ENCODE measurements around the gene GANC.

GANC gene

DNA sequence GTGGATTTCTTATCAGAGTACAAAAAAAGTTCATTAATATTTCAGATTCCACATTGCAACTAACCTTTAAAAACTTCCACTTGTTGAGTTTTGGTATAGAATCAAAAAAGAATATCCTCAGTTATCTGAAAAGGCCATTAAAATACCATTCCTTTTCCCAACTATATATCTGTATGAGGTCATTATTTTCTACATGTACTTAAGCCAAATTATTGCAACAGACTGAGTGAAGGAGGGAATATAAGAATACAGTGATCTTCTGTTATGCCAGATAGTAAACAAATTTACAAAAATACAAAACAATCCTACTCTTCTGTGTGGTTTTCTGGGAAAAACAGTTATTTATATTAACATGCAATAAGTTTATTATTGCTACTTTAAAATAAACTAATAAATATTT is 5.7 kb upstream of the GANC start:
- DNase-seq (ENCODE audit: low spot score in 2 of 2) (no peak), ATAC-seq (replicated peaks; ENCODE audit: extremely low read depth, poor library complexity, severe bottlenecking) (no peak)
- Mint-ChIP-seq H3K4me1 (peaks cover 35% of the 10 kb centered on the region), H3K27me3 (no peaks in the 10 kb centered on the region), H3K36me3 (ENCODE audit: insufficient read depth) (peaks cover 52% of the 10 kb centered on the region), H3K27ac (ENCODE audit: low read depth) (no peak overlapping the region), H3K9me3 (no peaks in the 10 kb centered on the region), H3K4me3 (no peak overlapping the region)

DNA sequence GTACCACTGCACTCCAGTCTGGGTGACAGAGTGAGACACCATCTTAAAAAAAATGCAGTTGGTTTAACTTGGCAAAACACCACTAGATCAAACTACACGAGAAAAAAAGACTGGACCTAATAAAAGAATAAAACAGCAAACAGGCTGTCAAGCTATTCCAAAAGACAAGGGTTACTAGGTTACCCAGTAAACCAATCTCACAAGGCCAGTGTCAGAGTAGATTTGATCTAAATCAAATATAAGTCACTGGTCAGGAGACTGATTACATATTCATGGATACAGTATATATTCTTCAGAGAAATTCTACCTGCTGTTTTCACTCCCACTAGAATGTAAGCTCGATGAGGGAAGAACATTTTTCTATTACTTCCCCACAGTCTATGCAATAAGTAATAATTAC is 2.5 kb upstream of the GANC start:
- no peak overlapping the region for H3K27ac Mint-ChIP-seq (ENCODE audit: low read depth)
- ATAC-seq (replicated peaks; ENCODE audit: extremely low read depth, poor library complexity, severe bottlenecking) (no peak), DNase-seq (ENCODE audit: low spot score in 2 of 2) (no peak)
- no peaks in the 10 kb centered on the region for H3K27me3 Mint-ChIP-seq
- peaks cover 57% of the 10 kb centered on the region for H3K4me1 Mint-ChIP-seq
- no peak overlapping the region for H3K4me3 Mint-ChIP-seq
- peaks cover 44% of the 10 kb centered on the region for H3K36me3 Mint-ChIP-seq (ENCODE audit: insufficient read depth)
- H3K9me3 Mint-ChIP-seq, result no peaks in the 10 kb centered on the region

DNA sequence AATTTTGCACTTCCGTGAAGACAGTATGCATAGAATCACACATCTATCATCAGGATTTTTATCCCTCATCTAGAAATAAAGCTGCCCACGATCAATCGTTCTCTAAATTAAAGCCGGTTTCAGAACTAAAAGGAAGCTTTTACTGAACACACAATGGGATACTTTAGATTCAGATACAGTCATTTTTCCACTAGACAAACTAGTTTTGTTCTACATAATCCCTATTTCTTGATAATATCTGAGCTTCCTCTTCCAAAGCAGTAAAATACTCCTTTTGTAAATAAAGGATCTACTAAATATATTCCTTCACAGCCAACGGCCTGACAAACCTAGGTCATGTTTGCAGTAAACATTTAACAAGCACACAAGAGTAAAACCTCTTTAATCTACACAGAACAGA is 2.0 kb upstream of the GANC start:
- ATAC-seq (replicated peaks; ENCODE audit: extremely low read depth, poor library complexity, severe bottlenecking) (no peak), DNase-seq (ENCODE audit: low spot score in 2 of 2) (no peak)
- H3K27me3 Mint-ChIP-seq, result no peaks in the 10 kb centered on the region
- peaks cover 40% of the 10 kb centered on the region for H3K36me3 Mint-ChIP-seq (ENCODE audit: insufficient read depth)
- H3K4me1 Mint-ChIP-seq, result peaks cover 62% of the 10 kb centered on the region
- peak overlapping the region; percentile 32 for H3K4me3 Mint-ChIP-seq
- no peak overlapping the region for H3K27ac Mint-ChIP-seq (ENCODE audit: low read depth)
- H3K9me3 Mint-ChIP-seq, result no peaks in the 10 kb centered on the region

DNA sequence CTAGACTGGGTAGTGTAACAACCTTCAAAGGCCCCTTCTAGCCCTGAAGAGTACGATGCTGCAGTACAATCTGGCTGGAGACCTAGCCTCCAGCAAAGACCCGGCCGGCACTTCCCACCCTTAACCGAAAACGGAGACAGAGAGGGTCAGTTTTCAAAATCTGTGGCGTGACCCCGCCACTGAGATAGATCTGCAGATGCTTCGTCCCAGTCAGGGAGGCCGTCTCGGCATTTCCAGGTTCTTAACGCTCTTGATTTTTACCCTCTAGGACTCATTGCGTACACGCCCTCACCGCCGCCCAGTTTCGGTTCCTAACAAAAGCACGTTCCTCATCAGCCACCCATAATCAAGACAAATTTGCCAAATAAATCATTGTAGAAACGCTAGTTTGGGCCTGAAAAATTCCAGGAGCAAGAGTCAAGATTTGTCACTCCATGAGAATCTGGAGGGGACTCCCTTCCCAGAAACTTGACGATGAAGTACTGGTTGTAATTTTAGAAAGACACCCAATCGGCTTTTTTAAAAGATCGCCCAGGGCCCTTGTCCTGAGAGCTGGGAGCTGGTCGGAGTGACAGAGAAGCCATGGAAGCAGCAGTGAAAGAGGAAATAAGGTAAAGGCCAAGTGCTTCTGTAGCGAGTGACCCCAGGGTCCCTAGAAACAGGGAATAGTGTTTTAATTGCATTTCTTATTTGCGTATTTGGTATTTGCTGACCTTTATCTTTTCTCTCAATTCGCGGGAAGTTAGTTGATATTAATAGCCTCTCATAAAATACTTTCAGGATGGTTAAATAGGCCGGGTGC is 1.1 kb downstream of the GANC start:
- H3K4me1 Mint-ChIP-seq, result peaks cover 57% of the 10 kb centered on the region
- peak overlapping the region; percentile 99 for H3K27ac Mint-ChIP-seq (ENCODE audit: low read depth)
- no peaks in the 10 kb centered on the region for H3K27me3 Mint-ChIP-seq

DNA sequence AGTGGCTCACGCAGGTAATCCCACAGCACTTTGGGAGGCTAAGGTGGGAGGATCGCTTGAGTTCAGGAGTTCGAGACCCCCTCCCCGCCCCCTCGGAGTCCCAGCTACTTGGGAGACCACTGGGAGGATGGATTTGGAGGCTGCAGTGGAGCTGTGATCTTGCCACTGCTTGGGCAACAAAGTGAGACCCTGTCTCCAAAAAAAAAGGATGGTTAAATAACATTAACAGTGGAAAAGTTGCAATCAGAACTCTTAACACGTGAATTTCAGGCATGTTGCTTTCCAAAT is 1.6 kb downstream of the GANC start:
- Mint-ChIP-seq H3K27me3 (no peaks in the 10 kb centered on the region), H3K9me3 (no peaks in the 10 kb centered on the region), H3K27ac (ENCODE audit: low read depth) (peak overlapping the region; percentile 99), H3K4me1 (peaks cover 52% of the 10 kb centered on the region), H3K4me3 (peak overlapping the region; percentile 100), H3K36me3 (ENCODE audit: insufficient read depth) (peaks cover 24% of the 10 kb centered on the region)
- no peak for DNase-seq (ENCODE audit: low spot score in 2 of 2)
- ATAC-seq (replicated peaks; ENCODE audit: extremely low read depth, poor library complexity, severe bottlenecking), result no peak

More for the DNA sequence above, 1.1 kb downstream of the GANC start:
- ATAC-seq (replicated peaks; ENCODE audit: extremely low read depth, poor library complexity, severe bottlenecking), result peak; percentile 56
- Mint-ChIP-seq H3K9me3 (no peaks in the 10 kb centered on the region), H3K4me3 (peak overlapping the region; percentile 100), H3K36me3 (ENCODE audit: insufficient read depth) (peaks cover 24% of the 10 kb centered on the region)
- peak; percentile 31 to 42 for DNase-seq (ENCODE audit: low spot score in 2 of 2)

DNA sequence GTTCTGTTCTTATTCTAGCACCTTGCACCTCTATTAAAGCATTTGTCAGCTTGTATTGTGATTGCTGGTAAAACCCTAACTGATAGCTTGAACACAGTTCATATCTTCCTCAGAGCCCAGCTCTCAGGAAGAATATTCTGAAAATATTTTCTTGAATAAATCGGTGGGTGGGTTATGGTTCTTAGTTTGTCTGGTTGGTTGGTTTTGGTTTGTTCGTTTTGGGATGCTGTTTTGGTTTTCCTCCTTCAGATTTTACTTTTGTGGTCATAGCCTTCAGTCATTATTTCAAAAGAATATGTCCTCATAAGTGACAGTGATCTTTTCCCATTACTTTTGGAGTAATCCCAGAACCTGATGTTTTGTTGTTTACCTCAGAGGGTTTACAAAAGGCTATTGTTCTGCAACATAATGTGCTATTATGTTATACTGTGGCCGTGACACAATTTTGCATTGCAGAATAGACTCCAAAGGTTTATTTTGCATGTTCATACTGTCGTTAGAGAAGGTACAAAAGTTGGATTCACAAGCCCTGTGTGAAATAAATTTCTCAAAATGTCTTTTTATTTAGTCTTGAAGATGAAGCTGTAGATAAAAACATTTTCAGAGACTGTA is 2.9 kb downstream of the GANC start:
- no peaks in the 10 kb centered on the region for H3K9me3 Mint-ChIP-seq
- H3K36me3 Mint-ChIP-seq (ENCODE audit: insufficient read depth), result peaks cover 23% of the 10 kb centered on the region
- peak overlapping the region; percentile 99 for H3K27ac Mint-ChIP-seq (ENCODE audit: low read depth)
- H3K27me3 Mint-ChIP-seq, result no peaks in the 10 kb centered on the region
- DNase-seq (ENCODE audit: low spot score in 2 of 2) (no peak), ATAC-seq (replicated peaks; ENCODE audit: extremely low read depth, poor library complexity, severe bottlenecking) (no peak)
- peak overlapping the region; percentile 100 for H3K4me3 Mint-ChIP-seq
- H3K4me1 Mint-ChIP-seq, result peaks cover 44% of the 10 kb centered on the region

DNA sequence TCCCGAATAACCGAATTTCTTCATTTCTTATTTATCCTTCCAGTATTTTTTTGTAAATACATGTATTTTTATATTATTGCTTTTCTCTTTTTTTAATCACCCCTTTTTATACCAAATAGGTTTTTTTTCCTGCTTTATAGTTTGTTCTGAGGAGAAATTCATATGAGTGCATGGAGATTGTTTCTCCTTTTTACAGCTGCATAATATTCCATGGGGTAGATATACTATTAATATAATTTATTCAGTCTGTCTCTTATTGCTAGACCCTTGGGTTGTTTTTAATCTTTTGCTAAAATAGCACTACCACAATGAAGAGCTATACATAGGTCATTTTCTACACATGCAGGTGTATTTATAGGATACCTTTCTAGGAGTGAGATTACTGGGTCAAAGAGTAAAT is 3.8 kb downstream of the GANC start:
- ATAC-seq (replicated peaks; ENCODE audit: extremely low read depth, poor library complexity, severe bottlenecking) (no peak), DNase-seq (ENCODE audit: low spot score in 2 of 2) (no peak)
- H3K9me3 Mint-ChIP-seq, result no peaks in the 10 kb centered on the region
- peaks cover 24% of the 10 kb centered on the region for H3K36me3 Mint-ChIP-seq (ENCODE audit: insufficient read depth)
- peaks cover 38% of the 10 kb centered on the region for H3K4me1 Mint-ChIP-seq
- no peaks in the 10 kb centered on the region for H3K27me3 Mint-ChIP-seq
- H3K4me3 Mint-ChIP-seq, result no peak overlapping the region
- H3K27ac Mint-ChIP-seq (ENCODE audit: low read depth), result peak overlapping the region; percentile 99

DNA sequence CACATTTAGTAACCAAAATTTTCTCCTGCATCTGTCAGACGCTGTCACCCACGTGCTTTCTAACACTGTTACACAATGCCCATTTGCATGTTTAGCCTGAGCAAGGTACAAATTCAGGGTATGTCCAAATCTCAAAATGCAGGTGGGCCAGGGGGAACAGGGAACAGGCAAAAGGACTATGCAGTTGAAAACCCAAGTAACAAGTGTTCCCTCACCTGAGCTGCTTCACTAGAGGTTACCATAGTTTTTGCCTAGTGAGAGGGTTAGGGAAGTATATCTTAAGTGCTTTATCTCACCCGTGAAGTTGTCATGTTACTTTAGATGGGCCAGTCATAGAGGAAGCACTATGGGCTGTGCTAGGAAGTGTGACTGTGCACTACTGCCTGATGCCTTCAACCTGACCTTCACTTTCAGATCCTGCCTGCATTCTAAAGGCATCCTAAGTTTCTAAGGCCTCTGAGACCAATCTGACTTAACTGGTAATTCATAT is 6.3 kb downstream of the GANC start:
- Mint-ChIP-seq H3K27me3 (no peaks in the 10 kb centered on the region), H3K4me1 (peaks cover 17% of the 10 kb centered on the region), H3K9me3 (no peaks in the 10 kb centered on the region), H3K27ac (ENCODE audit: low read depth) (no peak overlapping the region), H3K4me3 (no peak overlapping the region), H3K36me3 (ENCODE audit: insufficient read depth) (peaks cover 12% of the 10 kb centered on the region)
- no peak for ATAC-seq (replicated peaks; ENCODE audit: extremely low read depth, poor library complexity, severe bottlenecking)
- DNase-seq (ENCODE audit: low spot score in 2 of 2), result no peak

DNA sequence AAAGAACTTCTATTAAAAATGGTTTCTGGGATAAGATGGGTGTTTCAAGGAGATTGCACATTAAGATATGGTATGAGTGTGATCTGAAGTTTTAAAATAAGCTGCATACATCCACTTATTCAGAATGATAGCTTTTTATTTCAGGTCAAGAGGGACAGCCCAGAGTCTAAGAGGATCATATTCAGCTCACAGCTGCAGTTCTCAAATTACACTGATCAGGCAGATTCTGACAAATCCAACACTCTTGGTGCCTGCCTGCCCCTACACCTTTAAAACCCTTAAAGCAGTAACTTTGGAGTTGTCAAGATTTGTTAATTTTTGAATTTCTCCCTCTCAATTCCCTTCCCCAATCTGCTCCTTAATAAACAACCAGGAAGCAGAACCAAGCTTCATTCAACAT is 9.3 kb downstream of the GANC start:
- H3K4me3 Mint-ChIP-seq, result no peak overlapping the region
- H3K27me3 Mint-ChIP-seq, result no peaks in the 10 kb centered on the region
- DNase-seq (ENCODE audit: low spot score in 2 of 2) (no peak), ATAC-seq (replicated peaks; ENCODE audit: extremely low read depth, poor library complexity, severe bottlenecking) (no peak)
- H3K36me3 Mint-ChIP-seq (ENCODE audit: insufficient read depth), result peaks cover 12% of the 10 kb centered on the region
- H3K4me1 Mint-ChIP-seq, result no peaks in the 10 kb centered on the region
- H3K9me3 Mint-ChIP-seq, result no peaks in the 10 kb centered on the region
- no peak overlapping the region for H3K27ac Mint-ChIP-seq (ENCODE audit: low read depth)

DNA sequence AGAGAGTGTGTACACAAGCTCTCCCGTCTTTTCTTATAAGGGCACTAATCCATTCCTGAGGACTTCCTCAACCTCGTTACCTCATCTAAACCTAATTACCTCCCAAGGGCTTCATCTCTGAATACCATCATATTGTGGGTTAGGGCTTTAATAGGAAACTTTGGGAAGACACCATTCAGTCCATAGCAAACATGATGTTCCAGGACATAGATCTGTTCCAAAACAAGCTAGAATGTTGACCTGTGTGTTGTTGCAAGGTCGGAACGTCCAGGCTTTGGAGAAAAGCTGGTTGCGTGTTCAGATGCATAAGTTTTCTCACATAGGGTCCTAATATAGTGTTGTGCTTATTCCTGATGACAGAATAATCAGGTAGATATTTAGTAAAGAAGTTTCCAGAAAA is 9.9 kb downstream of the GANC start:
- Mint-ChIP-seq H3K4me3 (no peak overlapping the region), H3K27me3 (no peaks in the 10 kb centered on the region), H3K36me3 (ENCODE audit: insufficient read depth) (peaks cover 13% of the 10 kb centered on the region), H3K27ac (ENCODE audit: low read depth) (no peak overlapping the region), H3K4me1 (no peaks in the 10 kb centered on the region), H3K9me3 (no peaks in the 10 kb centered on the region)
- DNase-seq (ENCODE audit: low spot score in 2 of 2) (no peak), ATAC-seq (replicated peaks; ENCODE audit: extremely low read depth, poor library complexity, severe bottlenecking) (no peak)

DNA sequence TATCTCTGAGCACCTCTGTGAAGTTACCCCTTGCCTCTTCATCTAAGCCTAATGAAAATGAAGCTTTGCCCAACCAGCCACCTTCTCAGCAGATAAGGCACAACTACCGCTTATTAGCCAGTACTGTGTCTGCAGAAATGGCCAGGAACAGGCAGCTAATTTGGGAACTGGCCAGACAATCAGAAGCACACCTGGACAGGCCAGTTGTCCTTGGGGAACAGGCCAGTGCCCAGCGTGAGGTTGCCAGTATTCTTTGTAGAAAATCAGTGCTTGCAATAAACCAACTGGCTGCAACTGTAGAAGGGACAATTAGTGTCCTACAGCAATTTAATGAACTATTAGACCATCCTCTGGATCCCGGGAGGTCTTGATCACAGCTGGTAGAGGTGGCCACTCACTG is 10.7 kb downstream of the GANC start:
- Mint-ChIP-seq H3K4me3 (no peak overlapping the region), H3K27ac (ENCODE audit: low read depth) (no peak overlapping the region), H3K4me1 (no peaks in the 10 kb centered on the region), H3K9me3 (no peaks in the 10 kb centered on the region), H3K27me3 (no peaks in the 10 kb centered on the region), H3K36me3 (ENCODE audit: insufficient read depth) (peaks cover 14% of the 10 kb centered on the region)
- DNase-seq (ENCODE audit: low spot score in 2 of 2) (no peak), ATAC-seq (replicated peaks; ENCODE audit: extremely low read depth, poor library complexity, severe bottlenecking) (no peak)

DNA sequence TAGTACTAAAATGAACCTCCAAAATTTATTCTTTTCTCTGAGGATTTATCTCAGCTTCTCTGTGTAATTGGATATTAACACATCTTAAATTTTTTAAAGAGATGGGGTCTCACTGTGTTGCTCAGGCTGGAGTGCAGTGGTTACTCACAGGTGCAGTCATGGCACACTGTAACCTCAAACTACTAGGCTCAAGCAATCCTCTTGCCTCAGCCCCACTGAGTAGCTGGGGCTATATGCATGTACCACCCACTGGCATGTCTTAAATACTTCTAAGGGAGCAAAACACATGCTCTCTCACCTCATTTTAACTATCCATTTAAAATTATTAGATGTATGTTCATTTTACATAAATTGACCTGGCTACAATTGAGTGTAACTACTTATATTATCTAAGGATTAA is 11.6 kb downstream of the GANC start:
- Mint-ChIP-seq H3K27me3 (no peaks in the 10 kb centered on the region), H3K9me3 (no peaks in the 10 kb centered on the region), H3K4me3 (no peak overlapping the region), H3K36me3 (ENCODE audit: insufficient read depth) (peaks cover 17% of the 10 kb centered on the region), H3K4me1 (no peaks in the 10 kb centered on the region), H3K27ac (ENCODE audit: low read depth) (no peak overlapping the region)
- no peak for DNase-seq (ENCODE audit: low spot score in 2 of 2)
- no peak for ATAC-seq (replicated peaks; ENCODE audit: extremely low read depth, poor library complexity, severe bottlenecking)

DNA sequence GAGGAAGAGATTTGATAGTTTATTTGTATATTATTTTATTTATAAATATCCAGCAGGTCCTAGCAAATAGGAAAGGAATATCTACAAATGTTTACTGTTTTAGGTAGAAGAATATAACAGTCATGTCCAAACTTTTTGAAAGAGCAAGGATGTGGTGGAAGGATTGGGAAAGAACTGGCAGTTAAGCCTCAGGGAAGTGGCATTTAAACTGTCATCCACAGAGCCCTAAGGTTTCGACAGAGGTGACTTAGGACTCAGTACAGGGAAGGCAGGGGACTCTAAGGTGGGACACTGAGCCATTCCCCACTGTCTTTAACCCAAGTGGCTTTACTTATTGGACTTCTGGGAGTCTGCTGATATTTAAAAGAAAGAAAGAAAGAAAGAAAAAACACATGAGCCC is 12.0 kb downstream of the GANC start:
- Mint-ChIP-seq H3K4me3 (no peak overlapping the region), H3K9me3 (no peaks in the 10 kb centered on the region), H3K27ac (ENCODE audit: low read depth) (no peak overlapping the region), H3K4me1 (no peaks in the 10 kb centered on the region), H3K27me3 (no peaks in the 10 kb centered on the region), H3K36me3 (ENCODE audit: insufficient read depth) (peaks cover 17% of the 10 kb centered on the region)
- no peak for DNase-seq (ENCODE audit: low spot score in 2 of 2)
- ATAC-seq (replicated peaks; ENCODE audit: extremely low read depth, poor library complexity, severe bottlenecking), result no peak

All from central memory CD8-positive, alpha-beta T cell (primary cell).